IMR-90 (cell line): ENCODE measurements around the gene RPS3A. TPM values are rescaled to one million over a fixed set of nuclear protein-coding genes. Genes with fewer than 3 reads are reported as not detected.

Source experiments
- ATAC-seq: fragments of 200-7000 bp; cut with Tn5 transposase; 2 replicates; pipeline ENCODE4 v1.9.1; 2020; ENCODE audit warnings: low read depth, mild to moderate bottlenecking, moderate library complexity
- BruUV-seq: library from RNA; stranded (reverse); fragments of 400-500 nt; replicated peaks from 2 replicates; lab custom pipeline; 2021; lab: Mats Ljungman, UMichigan
- CTCF ChIA-PET: fragments of 300-600 bp; formaldehyde crosslinking; extraction: SDS; loops from one replicate; lab custom pipeline; 2021; ENCODE audit warnings: antibody characterized with exemption; lab: Yijun Ruan, JAX
- POLR2A ChIA-PET: fragments of 300-600 bp; sonication (Branson Sonifier 250); formaldehyde crosslinking; loops from one replicate; lab custom pipeline; 2022; ENCODE audit warnings: antibody characterized with exemption; ENCODE audit not compliant: unreplicated experiment; lab: Charles Lee
- DNase-seq: peaks from one replicate; pipeline ENCODE4 v3.0.0; 2013
- H2AFZ ChIP-seq: replicated peaks from 2 replicates; pipeline ENCODE3; 2013; ENCODE audit warnings: low read length, mild to moderate bottlenecking; ENCODE audit not compliant: poor library complexity
- H2AK5ac ChIP-seq: 2 replicates; pipeline ENCODE4 v1.6.1; 2013; ENCODE audit warnings: low read depth, low read length, inconsistent platforms
- H2AK9ac ChIP-seq: replicated peaks from 2 replicates; pipeline ENCODE3; 2013; ENCODE audit warnings: mild to moderate bottlenecking, low read depth, low read length, moderate library complexity; ENCODE audit not compliant: poor library complexity
- H2BK120ac ChIP-seq: 2 replicates; pipeline ENCODE4 v1.6.1; 2013; ENCODE audit warnings: low read depth, low read length, inconsistent platforms
- H2BK15ac ChIP-seq: 3 replicates; pipeline ENCODE4 v1.6.1; 2013; ENCODE audit warnings: low read depth, low read length, inconsistent platforms
- H2BK20ac ChIP-seq: 2 replicates; pipeline ENCODE4 v1.6.1; 2013; ENCODE audit warnings: low read depth, mild to moderate bottlenecking, inconsistent platforms, low read length, moderate library complexity
- H2BK5ac ChIP-seq: 2 replicates; pipeline ENCODE4 v1.6.1; 2013; ENCODE audit warnings: mild to moderate bottlenecking, low read depth, low read length, inconsistent platforms; ENCODE audit not compliant: poor library complexity, severe bottlenecking
- H3K14ac ChIP-seq: replicated peaks from 2 replicates; pipeline ENCODE4 v1.6.1; 2013; ENCODE audit warnings: low read depth, low read length, inconsistent platforms
- H3K18ac ChIP-seq: 2 replicates; pipeline ENCODE4 v1.6.1; 2013; ENCODE audit warnings: low read depth, low read length, control low read depth
- H3K23ac ChIP-seq: 2 replicates; pipeline ENCODE4 v1.6.1; 2013; ENCODE audit warnings: low read depth, low read length, inconsistent platforms
- H3K27ac ChIP-seq: 2 replicates; pipeline ENCODE4 v1.5.1; 2013; ENCODE audit warnings: mild to moderate bottlenecking, control low read depth, low read length; ENCODE audit not compliant: insufficient read depth
- H3K27me3 ChIP-seq: 2 replicates; pipeline ENCODE4 v1.6.1; 2013; ENCODE audit warnings: low read length; ENCODE audit not compliant: control insufficient read depth, insufficient read depth
- H3K36me3 ChIP-seq: 2 replicates; pipeline ENCODE4 v1.6.1; 2013; ENCODE audit warnings: low read length, mixed read lengths; ENCODE audit not compliant: control insufficient read depth, insufficient read depth
- H3K4ac ChIP-seq: 2 replicates; pipeline ENCODE4 v1.6.1; 2013; ENCODE audit warnings: low read depth, low read length, inconsistent platforms
- H3K4me1 ChIP-seq: 2 replicates; pipeline ENCODE4 v1.6.1; 2013; ENCODE audit warnings: low read length, mixed read lengths; ENCODE audit not compliant: control insufficient read depth, insufficient read depth
- H3K4me2 ChIP-seq: 2 replicates; pipeline ENCODE4 v1.6.1; 2013; ENCODE audit warnings: low read depth, mild to moderate bottlenecking, control low read depth, low read length, moderate library complexity
- H3K4me3 ChIP-seq: 2 replicates; pipeline ENCODE4 v1.5.1; 2013; ENCODE audit warnings: low read depth, mild to moderate bottlenecking, control low read depth, low read length, moderate library complexity; ENCODE audit not compliant: insufficient read depth
- H3K56ac ChIP-seq: 2 replicates; pipeline ENCODE4 v1.6.1; 2013; ENCODE audit warnings: low read length, inconsistent platforms; ENCODE audit not compliant: insufficient read depth; ENCODE audit errors: extremely low read depth
- H3K79me1 ChIP-seq, 2 experiments: 2 replicates each; pipeline ENCODE4 v1.6.1; 2013; ENCODE audit warnings: low read length in 2 of 2, inconsistent platforms in 1 of 2, low read depth in 1 of 2
- H3K9ac ChIP-seq: 2 replicates; pipeline ENCODE4 v1.6.1; 2013; ENCODE audit warnings: low read depth, low read length, control low read depth
- H3K9me1 ChIP-seq: 2 replicates; pipeline ENCODE4 v1.6.1; 2013; ENCODE audit warnings: low read length, inconsistent platforms; ENCODE audit not compliant: insufficient read depth
- H3K9me3 ChIP-seq: 2 replicates; pipeline ENCODE4 v1.6.1; 2013; ENCODE audit warnings: low read length; ENCODE audit not compliant: control insufficient read depth, insufficient read depth
- H4K20me1 ChIP-seq: 2 replicates; pipeline ENCODE4 v1.6.1; 2013; ENCODE audit warnings: low read length, inconsistent platforms; ENCODE audit not compliant: insufficient read depth
- H4K5ac ChIP-seq: 2 replicates; pipeline ENCODE4 v1.6.1; 2013; ENCODE audit warnings: mild to moderate bottlenecking, low read depth, low read length, control low read depth
- H4K8ac ChIP-seq, 2 experiments: 2 replicates each; pipeline ENCODE4 v1.6.1; 2013; ENCODE audit warnings: low read depth in 2 of 2, low read length in 2 of 2, control low read depth in 1 of 2, inconsistent platforms in 1 of 2
- H4K91ac ChIP-seq: 2 replicates; pipeline ENCODE4 v1.6.1; 2013; ENCODE audit warnings: low read depth, low read length, inconsistent platforms; ENCODE audit not compliant: insufficient read depth
- BHLHE40 ChIP-seq: fragments of 150-350 bp; IDR thresholded peaks from 2 replicates; pipeline ENCODE4 v1.6.1; 2016; ENCODE audit warnings: mild to moderate bottlenecking, low read depth, low read length
- CEBPB ChIP-seq: IDR thresholded peaks from 2 replicates; pipeline ENCODE4 v1.6.1; 2012; ENCODE audit warnings: low read depth, low read length, improper control_type of control experiment
- CHD1 ChIP-seq: IDR thresholded peaks from 2 replicates; pipeline ENCODE4 v1.6.1; 2012; ENCODE audit warnings: low read depth, low read length, improper control_type of control experiment
- FOS ChIP-seq: fragments of 150-350 bp; IDR thresholded peaks from 2 replicates; pipeline ENCODE4 v1.6.1; 2016; ENCODE audit warnings: low read depth, low read length
- MAFK ChIP-seq: IDR thresholded peaks from 2 replicates; pipeline ENCODE4 v1.6.1; 2012; ENCODE audit warnings: low read depth, low read length, improper control_type of control experiment
- MAZ ChIP-seq: IDR thresholded peaks from 2 replicates; pipeline ENCODE4 v1.6.1; 2012; ENCODE audit warnings: low read depth, mild to moderate bottlenecking, low read length, improper control_type of control experiment, moderate library complexity, borderline replicate concordance
- MXI1 ChIP-seq: IDR thresholded peaks from 2 replicates; pipeline ENCODE4 v1.6.1; 2012; ENCODE audit warnings: low read depth, mild to moderate bottlenecking, low read length, moderate library complexity, borderline replicate concordance
- NFE2L2 ChIP-seq: fragments of 150-350 bp; IDR thresholded peaks from 2 replicates; pipeline ENCODE4 v1.6.1; 2016; ENCODE audit warnings: low read depth, mild to moderate bottlenecking, low read length
- POLR2A ChIP-seq: IDR thresholded peaks from 2 replicates; pipeline ENCODE4 v1.6.1; 2012; ENCODE audit warnings: mild to moderate bottlenecking, low read depth, low read length
- RAD21 ChIP-seq: IDR thresholded peaks from 2 replicates; pipeline ENCODE4 v1.6.1; 2012; ENCODE audit warnings: low read length, improper control_type of control experiment
- RCOR1 ChIP-seq: IDR thresholded peaks from 2 replicates; pipeline ENCODE4 v1.6.1; 2012; ENCODE audit warnings: mild to moderate bottlenecking, low read length, improper control_type of control experiment; ENCODE audit not compliant: insufficient replicate concordance
- RFX5 ChIP-seq: IDR thresholded peaks from 2 replicates; pipeline ENCODE4 v1.8.0; 2012; ENCODE audit warnings: low read depth, mild to moderate bottlenecking, low read length, moderate library complexity
- SMC3 ChIP-seq: fragments of 150-350 bp; IDR thresholded peaks from 2 replicates; pipeline ENCODE4 v1.6.1; 2016; ENCODE audit warnings: low read depth, mild to moderate bottlenecking, antibody characterized with exemption, low read length, moderate library complexity
- WGBS, 2 experiments: methylation state at CpG; one replicate each; pipeline versions ENCODE4 v1.1.5 to v1.1.7; 2013; ENCODE audit warnings: missing lambda C conversion rate in 2 of 2; ENCODE audit not compliant: insufficient read length in 1 of 2; ENCODE audit errors: extremely low coverage in 2 of 2; 5-methylcytosine and 5-hydroxymethylcytosine counted together
- dilution Hi-C: fragments of 300-500 bp; cut with HindIII; formaldehyde crosslinking; loops from one replicate; pipeline ENCODE4 v1.14.3; 2018; ENCODE audit warnings: low sequenced_read_pairs; ENCODE audit not compliant: unreplicated experiment
- in situ Hi-C: fragments of 300-500 bp; cut with MboI; formaldehyde crosslinking; loops from 3 replicates; pipeline ENCODE4 v1.14.3; 2019; ENCODE audit warnings: low sequenced_read_pairs, inconsistent platforms, mixed read lengths
- intact Hi-C: fragments of 100-400 bp; cut with micrococcal nuclease; formaldehyde crosslinking; loops from 2 replicates; pipeline ENCODE4 v1.10.0; 2022
- polyA plus RNA-seq, 3 experiments: library from polyadenylated mRNA; depleted of rRNA; stranded (reverse); fragments of >200 nt; gene quantifications; 2 replicates each; pipeline ENCODE4 v1.2.3, GENCODE V29; 2012; ENCODE audit warnings: low replicate concordance in 1 of 3
- total RNA-seq: library from RNA; depleted of rRNA; stranded (reverse); fragments of >200 nt; gene quantifications from 2 replicates; pipeline ENCODE4 v1.2.3, GENCODE V29; 2012
- TF ChIP-seq, protein P1 (sequence below): conservative IDR thresholded peaks from 2 replicates; pipeline ENCODE4 v1.5.1; 2012; ENCODE audit warnings: mild to moderate bottlenecking, low read depth, low read length, improper control_type of control experiment
- TF ChIP-seq, protein P2 (sequence below): fragments of 150-350 bp; IDR thresholded peaks from 2 replicates; pipeline ENCODE4 v1.6.1; 2016; ENCODE audit warnings: low read depth, mild to moderate bottlenecking, low read length, moderate library complexity, borderline replicate concordance
- TF ChIP-seq, protein P3 (sequence below): fragments of 150-350 bp; IDR thresholded peaks from 2 replicates; pipeline ENCODE4 v1.6.1; 2017; ENCODE audit warnings: mild to moderate bottlenecking, antibody characterized with exemption, low read length, low read depth

RPS3A gene
- total and polyA plus RNA-seq, 2 of the 4 experiments (the other 2 are of a cell fraction): 1,618 to 1,729 TPM

DNA sequence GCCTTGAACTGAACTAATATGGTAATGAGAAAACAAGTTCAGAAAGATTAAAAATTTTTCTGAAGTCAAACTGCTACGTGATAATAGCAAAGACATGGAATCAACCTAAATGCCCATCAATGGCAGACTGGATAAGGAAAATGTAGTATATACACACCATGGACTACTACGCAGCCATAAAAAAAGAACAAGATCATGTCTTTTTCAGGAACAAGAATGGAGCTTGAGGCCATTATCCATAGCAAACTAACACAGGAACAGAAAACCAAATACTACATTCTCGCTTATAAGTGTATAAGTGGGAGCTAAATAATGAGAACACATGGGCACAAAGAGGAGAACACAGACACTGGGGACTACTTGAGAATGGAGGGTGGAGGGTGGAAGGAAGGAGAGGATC, 4.3 kb upstream of the RPS3A start:
- BruUV-seq: no TSS peak
- Histone ChIP-seq H2AK5ac (no peak overlapping the region), H3K4me2 (no peak overlapping the region), H2AFZ (no peak overlapping the region), H3K4me1 (no peaks in the 10 kb centered on the region), H3K9me3 (no peaks in the 10 kb centered on the region), H4K91ac (no peak overlapping the region), H2BK15ac (no peak overlapping the region), H3K56ac (no peak overlapping the region), H3K18ac (no peak overlapping the region), H4K5ac (no peak overlapping the region), H3K27ac (no peak overlapping the region), H3K36me3 (no peaks in the 10 kb centered on the region; the same call in 1 of the 2 replicates), H3K27me3 (no peaks in the 10 kb centered on the region), H3K23ac (no peak overlapping the region), H3K79me1 (peaks cover 0 to 4% of the 10 kb centered on the region in 2 experiments; a peak in 1 of 4 replicates), H3K4ac (no peak overlapping the region), H3K4me3 (no peak overlapping the region), H3K9ac (no peak overlapping the region), H2BK120ac (no peak overlapping the region), H4K20me1 (peaks cover 6% of the 10 kb centered on the region; the same call in 1 of the 2 replicates), H3K9me1 (no peaks in the 10 kb centered on the region), H3K14ac (no peak overlapping the region), H2BK20ac (no peak overlapping the region), H2BK5ac (no peak overlapping the region), H2AK9ac (no peak overlapping the region), H4K8ac (no peak overlapping the region)
- DNase-seq (no peak), ATAC-seq (no peak)
- POLR2A ChIA-PET: no interaction called here
- no CpG with 5 or more reads among the region's 3 CpGs for WGBS, 2 experiments
- in situ Hi-C loops: no loop called here
- intact Hi-C loops: loop anchor here (5.0 to 10.0 kb wide), 2 partner anchors 78 to 1110 kb away; partner anchors contain the start of gene LRBA
- no peak for TF ChIP-seq MXI1
- no peak for TF ChIP-seq SMC3
- TF ChIP-seq, protein P1, sequence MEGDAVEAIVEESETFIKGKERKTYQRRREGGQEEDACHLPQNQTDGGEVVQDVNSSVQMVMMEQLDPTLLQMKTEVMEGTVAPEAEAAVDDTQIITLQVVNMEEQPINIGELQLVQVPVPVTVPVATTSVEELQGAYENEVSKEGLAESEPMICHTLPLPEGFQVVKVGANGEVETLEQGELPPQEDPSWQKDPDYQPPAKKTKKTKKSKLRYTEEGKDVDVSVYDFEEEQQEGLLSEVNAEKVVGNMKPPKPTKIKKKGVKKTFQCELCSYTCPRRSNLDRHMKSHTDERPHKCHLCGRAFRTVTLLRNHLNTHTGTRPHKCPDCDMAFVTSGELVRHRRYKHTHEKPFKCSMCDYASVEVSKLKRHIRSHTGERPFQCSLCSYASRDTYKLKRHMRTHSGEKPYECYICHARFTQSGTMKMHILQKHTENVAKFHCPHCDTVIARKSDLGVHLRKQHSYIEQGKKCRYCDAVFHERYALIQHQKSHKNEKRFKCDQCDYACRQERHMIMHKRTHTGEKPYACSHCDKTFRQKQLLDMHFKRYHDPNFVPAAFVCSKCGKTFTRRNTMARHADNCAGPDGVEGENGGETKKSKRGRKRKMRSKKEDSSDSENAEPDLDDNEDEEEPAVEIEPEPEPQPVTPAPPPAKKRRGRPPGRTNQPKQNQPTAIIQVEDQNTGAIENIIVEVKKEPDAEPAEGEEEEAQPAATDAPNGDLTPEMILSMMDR: no peak
- no peak for TF ChIP-seq CEBPB
- TF ChIP-seq NFE2L2: no peak
- no peak for TF ChIP-seq MAFK
- TF ChIP-seq RFX5: no peak
- no peak for TF ChIP-seq MAZ
- TF ChIP-seq BHLHE40: no peak
- no peak for TF ChIP-seq FOS
- TF ChIP-seq CHD1: no peak
- TF ChIP-seq RCOR1: no peak
- TF ChIP-seq RAD21: no peak
- TF ChIP-seq, protein P2, sequence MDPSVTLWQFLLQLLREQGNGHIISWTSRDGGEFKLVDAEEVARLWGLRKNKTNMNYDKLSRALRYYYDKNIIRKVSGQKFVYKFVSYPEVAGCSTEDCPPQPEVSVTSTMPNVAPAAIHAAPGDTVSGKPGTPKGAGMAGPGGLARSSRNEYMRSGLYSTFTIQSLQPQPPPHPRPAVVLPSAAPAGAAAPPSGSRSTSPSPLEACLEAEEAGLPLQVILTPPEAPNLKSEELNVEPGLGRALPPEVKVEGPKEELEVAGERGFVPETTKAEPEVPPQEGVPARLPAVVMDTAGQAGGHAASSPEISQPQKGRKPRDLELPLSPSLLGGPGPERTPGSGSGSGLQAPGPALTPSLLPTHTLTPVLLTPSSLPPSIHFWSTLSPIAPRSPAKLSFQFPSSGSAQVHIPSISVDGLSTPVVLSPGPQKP: no peak
- TF ChIP-seq POLR2A: no peak
- TF ChIP-seq, protein P3, sequence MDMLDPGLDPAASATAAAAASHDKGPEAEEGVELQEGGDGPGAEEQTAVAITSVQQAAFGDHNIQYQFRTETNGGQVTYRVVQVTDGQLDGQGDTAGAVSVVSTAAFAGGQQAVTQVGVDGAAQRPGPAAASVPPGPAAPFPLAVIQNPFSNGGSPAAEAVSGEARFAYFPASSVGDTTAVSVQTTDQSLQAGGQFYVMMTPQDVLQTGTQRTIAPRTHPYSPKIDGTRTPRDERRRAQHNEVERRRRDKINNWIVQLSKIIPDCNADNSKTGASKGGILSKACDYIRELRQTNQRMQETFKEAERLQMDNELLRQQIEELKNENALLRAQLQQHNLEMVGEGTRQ: no peak
- CTCF ChIA-PET: no interaction called here
- dilution Hi-C loops: no loop called here
